ENCODE results near the gene RAB11FIP4. TPM values are rescaled to one million over a fixed set of nuclear protein-coding genes. Genes with fewer than 3 reads are reported as not detected.

Gene RAB11FIP4
- total RNA-seq, 1 experiment from 2014 or later, result 15.1 TPM

- RAD21 ChIA-PET (ENCODE audit: low non-redundant PET in 1 of 2, low total read pairs in 2 of 2, uncharacterized antibody in 2 of 2, unreplicated experiment in 2 of 2), result no interaction called here
- H3K27me3 ChIP-seq (ENCODE audit: insufficient read depth, low read length), result peaks cover 3% of the 10 kb centered on the region; the same call in 1 of the 2 replicates
- H3K79me2 ChIP-seq (ENCODE audit: insufficient read depth, low read length), result no peaks in the 10 kb centered on the region
- no peaks in the 10 kb centered on the region for H4K20me1 ChIP-seq (ENCODE audit: insufficient read depth)
- no peaks in the 10 kb centered on the region for H3K9me2 ChIP-seq (ENCODE audit: insufficient read depth)
- ATAC-seq, result no peak
- no peak overlapping the region for H3K27ac ChIP-seq (ENCODE audit: low read depth, low read length)
- POLR2A ChIA-PET, result no interaction called here
- H3K9me3 ChIP-seq (ENCODE audit: control insufficient read depth in 1 of 2, insufficient read depth in 1 of 2, low read depth in 1 of 2, low read length in 2 of 2), result no peaks in the 10 kb centered on the region
- CTCF ChIA-PET, result no interaction called here
- H3K4me2 ChIP-seq (ENCODE audit: low read length), result peak overlapping the region; percentile 43; the same call in 1 of the 2 replicates
- H3K9ac ChIP-seq (ENCODE audit: low read length), result no peak overlapping the region
- peaks cover 0 to 15% of the 10 kb centered on the region in 2 experiments; a peak in 2 of 4 replicates for H3K4me1 ChIP-seq (ENCODE audit: control insufficient read depth in 1 of 2, insufficient read depth in 2 of 2, low read length in 2 of 2)
- DNase-seq (ENCODE audit: low read depth, low spot score), result no peak
- intact Hi-C loops (cut with micrococcal nuclease), result no loop called here
- no TSS peak for BruUV-seq (replicated peaks)
- no peak for TF ChIP-seq CBX3 (IDR thresholded peaks at IDR 0.05; ENCODE audit: low read depth)
- no peak for TF ChIP-seq EZH2phosphoT487 (IDR thresholded peaks at IDR 0.05; ENCODE audit: borderline replicate concordance)
- TF ChIP-seq CEBPB (IDR thresholded peaks at IDR 0.05; ENCODE audit: low read depth), result no peak
- TF ChIP-seq RAD21 (IDR thresholded peaks at IDR 0.05; ENCODE audit: low read depth), result no peak
- TF ChIP-seq ZBTB33 (IDR thresholded peaks at IDR 0.05; ENCODE audit: extremely low read depth, insufficient replicate concordance, low read length), result no peak
- no peak for TF ChIP-seq EZH2 (IDR thresholded peaks at IDR 0.05)
- TF ChIP-seq TCF7L2 (IDR thresholded peaks at IDR 0.05; ENCODE audit: borderline replicate concordance, extremely low read depth, insufficient read depth, insufficient read length), result no peak
- TF ChIP-seq ZFX (IDR thresholded peaks at IDR 0.05), result no peak
- no peak for TF ChIP-seq EGR1 (IDR thresholded peaks at IDR 0.05; ENCODE audit: low read depth)
- TF ChIP-seq SRF (IDR thresholded peaks at IDR 0.05; ENCODE audit: low read depth), result no peak
- no peak for TF ChIP-seq ELF1 (IDR thresholded peaks at IDR 0.05; ENCODE audit: borderline replicate concordance, low read depth)
- TF ChIP-seq CTCF (IDR thresholded peaks at IDR 0.05 in 2 of 3, conservative IDR thresholded peaks at IDR 0.05 in 1 of 3; ENCODE audit: borderline replicate concordance in 1 of 3, insufficient read depth in 1 of 3, low read depth in 2 of 3, low read length in 2 of 3), result no peak
- TF ChIP-seq ZNF274 (IDR thresholded peaks at IDR 0.05; ENCODE audit: low read depth, low read length), result no peak
- no peak for TF ChIP-seq POLR2A (IDR thresholded peaks at IDR 0.05; ENCODE audit: borderline replicate concordance, extremely low read depth, insufficient read depth, insufficient read length)
- TF ChIP-seq FOSL1 (IDR thresholded peaks at IDR 0.05; ENCODE audit: low read depth), result no peak
- H3K36me3 ChIP-seq (ENCODE audit: control insufficient read depth in 1 of 2, insufficient read depth in 2 of 2, low read length in 2 of 2), result no peaks in the 10 kb centered on the region
- no peak overlapping the region for H2AFZ ChIP-seq (ENCODE audit: low read depth, low read length, poor library complexity, severe bottlenecking)
- no peak overlapping the region for H3K4me3 ChIP-seq (replicated peaks in 1 of 2; ENCODE audit: low read depth in 1 of 2, low read length in 2 of 2)
Observed at GRCh38 chr17:31477417-31478055, 86.1 kb downstream of the RAB11FIP4 start.

All from HCT116 (cell line).